SH-SY5Y (cell line): Measurements from ENCODE around the gene ARF4.

Experiments
- GATA2 ChIP-seq: IDR thresholded peaks from 2 replicates; pipeline ENCODE4 v1.6.1; 2011; ENCODE audit warnings: mild to moderate bottlenecking, low read depth, low read length
- GATA3 ChIP-seq: IDR thresholded peaks from 2 replicates; pipeline ENCODE4 v1.6.1; 2011; ENCODE audit warnings: low read depth, mild to moderate bottlenecking, low read length, moderate library complexity

- no peak for TF ChIP-seq GATA2
- no peak for TF ChIP-seq GATA3
Observed at GRCh38 chr3:57617739-57618138, 20.6 kb upstream of the ARF4 start.
